ENCODE data around the gene SPATA22. TPM values are rescaled to one million over a fixed set of nuclear protein-coding genes. Genes with fewer than 3 reads are reported as not detected.
"Not testable (repeated sequence)": the region's sequence is repeated elsewhere in the genome, so short reads cannot be mapped to it uniquely, and the experiment has no call there.

The SPATA22 gene
- total and polyA plus RNA-seq, 2 of the 4 experiments (the other 2 are of a cell fraction), result 0.18 to 0.29 TPM

DNA sequence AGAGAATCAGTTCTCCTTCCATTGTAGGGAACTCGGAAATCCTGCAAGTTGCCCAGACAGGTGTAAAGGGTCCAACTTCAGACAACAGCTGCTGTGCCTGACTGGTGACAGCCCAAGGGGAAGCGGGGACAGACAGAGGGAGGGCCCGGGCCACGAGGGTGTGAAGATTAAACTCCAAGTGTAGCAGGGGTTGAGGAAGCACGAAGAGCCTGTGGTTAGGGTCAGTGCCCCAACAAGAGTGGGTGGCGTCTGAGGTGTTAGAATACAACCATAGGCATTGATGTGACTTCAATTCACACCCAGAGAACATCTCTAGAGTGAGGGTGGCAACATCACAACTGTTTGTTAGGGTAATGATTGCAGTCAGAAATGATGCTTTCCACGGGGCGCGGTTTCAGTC, 43.3 kb upstream of the SPATA22 start:
- no peak overlapping the region for H2BK5ac ChIP-seq (ENCODE audit: low read depth, low read length, poor library complexity, severe bottlenecking)
- no peak overlapping the region for H4K8ac ChIP-seq (ENCODE audit: low read depth in 2 of 2, low read length in 2 of 2)
- no peaks in the 10 kb centered on the region for H3K4me1 ChIP-seq (ENCODE audit: control insufficient read depth, insufficient read depth, low read length)
- no peak overlapping the region for H3K56ac ChIP-seq (ENCODE audit: extremely low read depth, insufficient read depth, low read length)
- 20% methylated on average over 2 of the region's 9 CpGs; no CpG with 5 or more reads in 1 of the 2 experiments for WGBS, 2 experiments (ENCODE audit: extremely low coverage in 2 of 2, insufficient read length in 1 of 2)
- BruUV-seq (replicated peaks), result no TSS peak
- ChIA-PET CTCF (no interaction called here), POLR2A (ENCODE audit: unreplicated experiment) (no interaction called here)
- H3K27me3 ChIP-seq (ENCODE audit: control insufficient read depth, insufficient read depth, low read length), result no peaks in the 10 kb centered on the region; the same call in 1 of the 2 replicates
- DNase-seq (no peak), ATAC-seq (ENCODE audit: low read depth) (no peak)
- in situ Hi-C loops (cut with MboI; ENCODE audit: low sequenced_read_pairs), result no loop called here
- H3K9ac ChIP-seq (ENCODE audit: low read depth, low read length), result no peak overlapping the region
- intact Hi-C loops (cut with micrococcal nuclease), result no loop called here
- no peak overlapping the region for H4K5ac ChIP-seq (ENCODE audit: low read depth, low read length)
- no peaks in the 10 kb centered on the region for H3K36me3 ChIP-seq (ENCODE audit: control insufficient read depth, insufficient read depth, low read length)
- no peak overlapping the region for H4K91ac ChIP-seq (ENCODE audit: insufficient read depth, low read depth, low read length)
- H3K4me3 ChIP-seq (ENCODE audit: insufficient read depth, low read depth, low read length), result no peak overlapping the region
- peaks cover 2% of the 10 kb centered on the region; the same call in 1 of the 2 replicates for H3K9me3 ChIP-seq (ENCODE audit: control insufficient read depth, insufficient read depth, low read length)
- no peak overlapping the region for H3K4me2 ChIP-seq (ENCODE audit: low read depth, low read length)
- no peaks in the 10 kb centered on the region for H4K20me1 ChIP-seq (ENCODE audit: insufficient read depth, low read length)
- H3K79me1 ChIP-seq (ENCODE audit: low read depth in 1 of 2, low read length in 2 of 2), result no peaks in the 10 kb centered on the region
- no peak overlapping the region for H2AK5ac ChIP-seq (ENCODE audit: low read depth, low read length)
- H3K27ac ChIP-seq (ENCODE audit: insufficient read depth, low read length), result no peak overlapping the region
- no peak overlapping the region for H2BK15ac ChIP-seq (ENCODE audit: low read depth, low read length)
- H2BK20ac ChIP-seq (ENCODE audit: low read depth, low read length), result no peak overlapping the region
- dilution Hi-C loops (cut with HindIII; ENCODE audit: low sequenced_read_pairs, unreplicated experiment), result no loop called here
- no peaks in the 10 kb centered on the region for H3K9me1 ChIP-seq (ENCODE audit: insufficient read depth, low read length)
- H2BK120ac ChIP-seq (ENCODE audit: low read depth, low read length), result no peak overlapping the region
- no peak overlapping the region for H3K18ac ChIP-seq (ENCODE audit: low read depth, low read length)
- TF ChIP-seq CTCF (conservative IDR thresholded peaks at IDR 0.05; ENCODE audit: low read depth, low read length), result no peak
- TF ChIP-seq SMC3 (IDR thresholded peaks at IDR 0.05; ENCODE audit: low read depth, low read length), result no peak
- no peak for TF ChIP-seq CEBPB (IDR thresholded peaks at IDR 0.05; ENCODE audit: low read depth, low read length)
- H3K23ac ChIP-seq (ENCODE audit: low read depth, low read length), result no peak overlapping the region
- H2AFZ ChIP-seq (replicated peaks; ENCODE audit: low read length, poor library complexity), result no peak overlapping the region
- H2AK9ac ChIP-seq (replicated peaks; ENCODE audit: low read depth, low read length, poor library complexity), result no peak overlapping the region
- H3K14ac ChIP-seq (replicated peaks; ENCODE audit: low read depth, low read length), result no peak overlapping the region
- H3K4ac ChIP-seq (ENCODE audit: low read depth, low read length), result no peak overlapping the region

DNA sequence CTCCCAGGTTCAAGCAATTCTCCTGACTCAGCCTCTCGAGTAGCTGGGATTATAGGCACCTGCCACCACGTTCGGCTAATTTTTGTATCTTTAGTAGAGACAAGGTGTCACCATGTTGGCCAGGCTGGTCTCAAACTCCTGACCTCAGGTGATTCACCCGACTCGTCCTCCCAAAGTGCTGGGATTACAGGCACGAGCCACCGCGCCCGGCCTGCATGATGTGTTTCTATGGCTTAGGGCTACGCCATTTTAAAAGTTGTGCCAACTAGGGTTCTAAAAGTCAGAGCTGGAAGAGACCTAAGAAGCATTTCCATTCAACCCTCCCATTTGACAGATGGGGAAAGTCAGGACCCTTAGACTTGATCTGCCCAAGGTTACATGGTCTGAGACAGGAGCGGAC, 42.5 kb upstream of the SPATA22 start:
- H3K4me2 ChIP-seq (ENCODE audit: low read depth, low read length); H4K8ac ChIP-seq (ENCODE audit: low read depth in 2 of 2, low read length in 2 of 2); H2BK120ac ChIP-seq (ENCODE audit: low read depth, low read length); H3K23ac ChIP-seq (ENCODE audit: low read depth, low read length); in situ Hi-C loops (cut with MboI; ENCODE audit: low sequenced_read_pairs); dilution Hi-C loops (cut with HindIII; ENCODE audit: low sequenced_read_pairs, unreplicated experiment); H4K5ac ChIP-seq (ENCODE audit: low read depth, low read length); H3K18ac ChIP-seq (ENCODE audit: low read depth, low read length); H3K9me3 ChIP-seq (ENCODE audit: control insufficient read depth, insufficient read depth, low read length); H3K4me1 ChIP-seq (ENCODE audit: control insufficient read depth, insufficient read depth, low read length); H2BK5ac ChIP-seq (ENCODE audit: low read depth, low read length, poor library complexity, severe bottlenecking); H3K14ac ChIP-seq (replicated peaks; ENCODE audit: low read depth, low read length); H3K27ac ChIP-seq (ENCODE audit: insufficient read depth, low read length); H3K4ac ChIP-seq (ENCODE audit: low read depth, low read length); H4K91ac ChIP-seq (ENCODE audit: insufficient read depth, low read depth, low read length); H3K79me1 ChIP-seq (ENCODE audit: low read depth in 1 of 2, low read length in 2 of 2); H2AFZ ChIP-seq (replicated peaks; ENCODE audit: low read length, poor library complexity); H3K4me3 ChIP-seq (ENCODE audit: insufficient read depth, low read depth, low read length); H2BK20ac ChIP-seq (ENCODE audit: low read depth, low read length); H4K20me1 ChIP-seq (ENCODE audit: insufficient read depth, low read length); H3K9ac ChIP-seq (ENCODE audit: low read depth, low read length); H2AK9ac ChIP-seq (replicated peaks; ENCODE audit: low read depth, low read length, poor library complexity); H3K27me3 ChIP-seq (ENCODE audit: control insufficient read depth, insufficient read depth, low read length); H2BK15ac ChIP-seq (ENCODE audit: low read depth, low read length); H2AK5ac ChIP-seq (ENCODE audit: low read depth, low read length); CTCF ChIA-PET; DNase-seq; intact Hi-C loops (cut with micrococcal nuclease); BruUV-seq (replicated peaks); POLR2A ChIA-PET (ENCODE audit: unreplicated experiment); H3K9me1 ChIP-seq (ENCODE audit: insufficient read depth, low read length); ATAC-seq (ENCODE audit: low read depth); H3K56ac ChIP-seq (ENCODE audit: extremely low read depth, insufficient read depth, low read length); H3K36me3 ChIP-seq (ENCODE audit: control insufficient read depth, insufficient read depth, low read length): not testable (repeated sequence)
- 75% methylated on average over 11 of the region's 11 CpGs; no CpG with 5 or more reads in 1 of the 2 experiments for WGBS, 2 experiments (ENCODE audit: extremely low coverage in 2 of 2, insufficient read length in 1 of 2)

All from IMR-90 (cell line).